Endodermal cell (in vitro differentiated cells): ENCODE data around the gene GET3. TPM values are rescaled to one million over a fixed set of nuclear protein-coding genes. Genes with fewer than 3 reads are reported as not detected.
"Not testable (repeated sequence)": the region's sequence is repeated elsewhere in the genome, so short reads cannot be mapped to it uniquely, and the experiment has no call there.

ENCODE experiments used
- DNase-seq: peaks from one replicate; pipeline ENCODE4 v3.0.0-alpha.2; 2017
- H3K27ac ChIP-seq: 2 replicates; pipeline ENCODE4 v1.5.1; 2013; ENCODE audit warnings: mild to moderate bottlenecking, low read depth, low read length, moderate library complexity
- H3K27me3 ChIP-seq: 2 replicates; pipeline ENCODE4 v1.6.1; 2013; ENCODE audit warnings: mild to moderate bottlenecking, low read length, moderate library complexity; ENCODE audit not compliant: insufficient read depth, control insufficient read depth, poor library complexity, severe bottlenecking
- H3K36me3 ChIP-seq: 2 replicates; pipeline ENCODE4 v1.7.0; 2013; ENCODE audit warnings: mild to moderate bottlenecking, low read length, moderate library complexity; ENCODE audit not compliant: control insufficient read depth, insufficient read depth
- H3K4me1 ChIP-seq: one replicate; pipeline ENCODE4 v1.7.0; 2013; ENCODE audit warnings: low read length; ENCODE audit not compliant: control insufficient read depth, insufficient read depth
- H3K4me3 ChIP-seq: 2 replicates; pipeline ENCODE4 v1.5.1; 2013; ENCODE audit warnings: mild to moderate bottlenecking, low read length, moderate library complexity
- H3K9ac ChIP-seq: 2 replicates; pipeline ENCODE4 v1.6.1; 2013; ENCODE audit warnings: mild to moderate bottlenecking, low read length, moderate library complexity; ENCODE audit not compliant: poor library complexity, severe bottlenecking; ENCODE audit errors: extremely low read depth
- H3K9me3 ChIP-seq: 2 replicates; pipeline ENCODE4 v1.6.1; 2013; ENCODE audit warnings: mild to moderate bottlenecking, low read length, moderate library complexity; ENCODE audit not compliant: control insufficient read depth
- H3K27ac Mint-ChIP-seq: 2 replicates; pipeline ENCODE4 v1.8.0; 2020; ENCODE audit warnings: mixed read lengths
- H3K27me3 Mint-ChIP-seq: 2 replicates; pipeline ENCODE4 v1.8.0; 2021; ENCODE audit warnings: mild to moderate bottlenecking, mixed read lengths; ENCODE audit not compliant: insufficient read depth
- H3K36me3 Mint-ChIP-seq: 2 replicates; pipeline ENCODE4 v1.8.0; 2020; ENCODE audit warnings: low read depth, mixed read lengths
- H3K4me1 Mint-ChIP-seq: 2 replicates; pipeline ENCODE4 v1.8.0; 2020; ENCODE audit warnings: mixed read lengths
- H3K4me3 Mint-ChIP-seq: 2 replicates; pipeline ENCODE4 v1.8.0; 2020; ENCODE audit warnings: mild to moderate bottlenecking, moderate library complexity, mixed read lengths
- H3K9me3 Mint-ChIP-seq: 2 replicates; pipeline ENCODE4 v1.8.0; 2020; ENCODE audit warnings: mild to moderate bottlenecking, mixed read lengths
- CTCF ChIP-seq: fragments of 200-600 bp; sonication (generic); conservative IDR thresholded peaks from 2 replicates; pipeline ENCODE4 v1.5.0; 2021; ENCODE audit warnings: antibody characterized with exemption, mild to moderate bottlenecking
- WGBS, 2 experiments: methylation state at CpG; one replicate each; pipeline versions ENCODE4 v1.1.5 to v1.1.7; 2013; ENCODE audit warnings: missing lambda C conversion rate in 2 of 2, mixed read lengths in 1 of 2; ENCODE audit not compliant: insufficient coverage in 1 of 2, insufficient read length in 1 of 2; 5-methylcytosine and 5-hydroxymethylcytosine counted together
- total RNA-seq, 2 donors: library from RNA; stranded (reverse); fragmentation: NEBNext Ultra II Directional in 1 of 2; extraction: Animal tissue kit (Norgen Biotek cat#: 25700) in 1 of 2; gene quantifications; 2 replicates in 1 of 2; 3 replicates in 1 of 2; pipeline ENCODE4 v1.2.1, GENCODE V29; 2021

Gene GET3
- total RNA-seq, 2 donors from 2014 or later: 97.8 to 102 TPM

- H3K27me3 ChIP-seq: no peaks in the 10 kb centered on the region
- Mint-ChIP-seq H3K27ac (peak within 1 kb of the TSS; percentile 97), H3K4me1 (peaks cover 15% of the 10 kb centered on the region), H3K9me3 (no peaks in the 10 kb centered on the region), H3K4me3 (peak within 1 kb of the TSS; percentile 95), H3K36me3 (peaks cover 21% of the 10 kb centered on the region), H3K27me3 (no peaks in the 10 kb centered on the region)
- DNase-seq: peak; percentile 93
- H3K4me1 ChIP-seq: no peaks in the 10 kb centered on the region
- H3K9ac ChIP-seq: peak within 1 kb of the TSS; percentile 77
- peak within 1 kb of the TSS; percentile 96 for H3K4me3 ChIP-seq
- TF ChIP-seq CTCF: no peak
- peaks cover 13% of the 10 kb centered on the region for H3K36me3 ChIP-seq
- H3K9me3 ChIP-seq: no peaks in the 10 kb centered on the region
- 3 to 6% methylated on average over 21 to 28 of the region's 28 CpGs for WGBS, 2 experiments
- peak within 1 kb of the TSS; percentile 92 for H3K27ac ChIP-seq
Observed at GRCh38 chr19:12723641-12724426, 13.5 kb upstream of the GET3 start, which contains the start of gene TNPO2. TNPO2 (minus strand) TSS chr19:12723932; CDS start chr19:12720977, 2,955 bp downstream.

GRCh38 chr19:12725612-12726011, 11.7 kb upstream of the GET3 start:
- WGBS, 2 experiments: 98% methylated on average over 7 to 10 of the region's 10 CpGs
- H3K9ac ChIP-seq, H3K4me3 Mint-ChIP-seq, H3K27ac Mint-ChIP-seq, H3K27ac ChIP-seq, H3K4me1 ChIP-seq, DNase-seq, H3K9me3 ChIP-seq, H3K4me3 ChIP-seq, H3K9me3 Mint-ChIP-seq, H3K27me3 Mint-ChIP-seq, H3K27me3 ChIP-seq: not testable (repeated sequence)
- peaks cover 12% of the 10 kb centered on the region for H3K4me1 Mint-ChIP-seq
- H3K36me3 ChIP-seq: peaks cover 17% of the 10 kb centered on the region
- H3K36me3 Mint-ChIP-seq: peaks cover 25% of the 10 kb centered on the region

GRCh38 chr19:12726988-12727316, 10.3 kb upstream of the GET3 start:
- Histone ChIP-seq H3K4me3 (no peak overlapping the region), H3K27ac (no peak overlapping the region), H3K9me3 (no peaks in the 10 kb centered on the region), H3K4me1 (no peaks in the 10 kb centered on the region), H3K36me3 (peaks cover 28% of the 10 kb centered on the region), H3K9ac (no peak overlapping the region), H3K27me3 (no peaks in the 10 kb centered on the region)
- Mint-ChIP-seq H3K36me3 (peaks cover 28% of the 10 kb centered on the region), H3K4me3 (no peak overlapping the region), H3K4me1 (peaks cover 5% of the 10 kb centered on the region), H3K27ac (no peak overlapping the region), H3K27me3 (no peaks in the 10 kb centered on the region), H3K9me3 (no peaks in the 10 kb centered on the region)
- TF ChIP-seq CTCF: no peak
- 93 to 100% methylated on average over 1 to 2 of the region's 2 CpGs for WGBS, 2 experiments
- DNase-seq: peak; percentile 47
